DND-41 (cell line): ENCODE data around the gene OTOGL.

Experiments used
- EZH2 ChIP-seq: IDR thresholded peaks from 3 replicates; pipeline ENCODE4 v1.6.1; 2012; ENCODE audit warnings: borderline replicate concordance, low read depth, mild to moderate bottlenecking, moderate library complexity, low read length, inconsistent platforms; ENCODE audit not compliant: severe bottlenecking
- TF ChIP-seq, protein P1 (sequence below): IDR thresholded peaks from 2 replicates; pipeline ENCODE4 v1.5.1; 2012; ENCODE audit warnings: borderline replicate concordance, low read length, moderate library complexity, mild to moderate bottlenecking; ENCODE audit not compliant: poor library complexity, severe bottlenecking; ENCODE audit errors: extremely low read depth

DNA sequence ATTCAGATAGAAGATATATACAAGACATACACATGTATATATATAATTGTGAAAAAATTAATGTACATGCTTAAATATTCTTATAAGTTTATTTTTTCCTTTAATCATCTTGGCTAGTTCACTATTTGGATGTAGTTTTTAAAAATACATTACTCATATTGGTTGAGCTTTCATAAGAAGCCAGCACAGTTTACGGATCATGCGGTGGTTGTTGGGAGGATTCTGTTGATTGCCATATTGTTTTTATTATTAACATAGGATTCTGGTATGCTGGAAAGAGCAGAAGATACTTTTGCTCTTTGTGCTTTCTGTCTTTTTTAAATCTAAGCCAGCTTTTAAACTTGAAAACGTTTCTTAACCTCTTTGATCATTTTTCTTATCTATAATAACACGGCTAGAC, 163.4 kb downstream of the OTOGL start:
- TF ChIP-seq, protein P1, sequence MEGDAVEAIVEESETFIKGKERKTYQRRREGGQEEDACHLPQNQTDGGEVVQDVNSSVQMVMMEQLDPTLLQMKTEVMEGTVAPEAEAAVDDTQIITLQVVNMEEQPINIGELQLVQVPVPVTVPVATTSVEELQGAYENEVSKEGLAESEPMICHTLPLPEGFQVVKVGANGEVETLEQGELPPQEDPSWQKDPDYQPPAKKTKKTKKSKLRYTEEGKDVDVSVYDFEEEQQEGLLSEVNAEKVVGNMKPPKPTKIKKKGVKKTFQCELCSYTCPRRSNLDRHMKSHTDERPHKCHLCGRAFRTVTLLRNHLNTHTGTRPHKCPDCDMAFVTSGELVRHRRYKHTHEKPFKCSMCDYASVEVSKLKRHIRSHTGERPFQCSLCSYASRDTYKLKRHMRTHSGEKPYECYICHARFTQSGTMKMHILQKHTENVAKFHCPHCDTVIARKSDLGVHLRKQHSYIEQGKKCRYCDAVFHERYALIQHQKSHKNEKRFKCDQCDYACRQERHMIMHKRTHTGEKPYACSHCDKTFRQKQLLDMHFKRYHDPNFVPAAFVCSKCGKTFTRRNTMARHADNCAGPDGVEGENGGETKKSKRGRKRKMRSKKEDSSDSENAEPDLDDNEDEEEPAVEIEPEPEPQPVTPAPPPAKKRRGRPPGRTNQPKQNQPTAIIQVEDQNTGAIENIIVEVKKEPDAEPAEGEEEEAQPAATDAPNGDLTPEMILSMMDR = no peak
- TF ChIP-seq EZH2 = no peak
